Mucosa of rectum (tissue), 2 donors: ENCODE results near the gene CSTPP1.
"Not testable (repeated sequence)": the region's sequence is repeated elsewhere in the genome, so short reads cannot be mapped to it uniquely, and the experiment has no call there.

Source experiments
- H3K27ac ChIP-seq, 2 donors: one replicate each; pipeline ENCODE4 v1.7.0; 2013; ENCODE audit warnings: inconsistent platforms in 2 of 2, low read depth in 2 of 2, low read length in 2 of 2
- H3K27me3 ChIP-seq, 2 donors: one replicate each; pipeline ENCODE4 v1.7.0; 2013; ENCODE audit warnings: low read length in 2 of 2; ENCODE audit not compliant: control insufficient read depth in 2 of 2, insufficient read depth in 2 of 2
- H3K36me3 ChIP-seq, 2 donors: one replicate each; pipeline ENCODE4 v1.7.0; 2013; ENCODE audit warnings: low read length in 2 of 2; ENCODE audit not compliant: control insufficient read depth in 2 of 2, insufficient read depth in 2 of 2
- H3K4me1 ChIP-seq, 2 donors: one replicate each; pipeline ENCODE4 v1.7.0; 2013; ENCODE audit warnings: low read length in 2 of 2, mild to moderate bottlenecking in 1 of 2; ENCODE audit not compliant: control insufficient read depth in 2 of 2, insufficient read depth in 2 of 2
- H3K4me3 ChIP-seq, 2 donors: one replicate each; pipeline ENCODE4 v1.7.0; 2013; ENCODE audit warnings: low read length in 2 of 2
- H3K9ac ChIP-seq, 2 donors: one replicate each; pipeline ENCODE4 v1.7.0; 2013; ENCODE audit warnings: low read length in 2 of 2, low read depth in 1 of 2, mild to moderate bottlenecking in 1 of 2
- H3K9me3 ChIP-seq, 2 donors: one replicate each; pipeline ENCODE4 v1.7.0; 2013; ENCODE audit warnings: low read length in 2 of 2; ENCODE audit not compliant: control insufficient read depth in 2 of 2
- donor health status: healthy.
- donor health status: Normal muscosa, but diverticular disease.

CSTPP1 gene

GRCh38 chr11:47186076-47186699 lies 249.6 kb downstream of the CSTPP1 start, which contains the start of gene PACSIN3:
Gene PACSIN3, minus strand, starts transcription at chr11:47186434. Its CDS starts 3,707 bp downstream, at chr11:47182727.
- Histone ChIP-seq H3K9me3 (no peaks in the 10 kb centered on the region), H3K9ac (peak within 1 kb of the TSS; percentile 17 to 48), H3K27ac (peak within 1 kb of the TSS; percentile 41 to 63), H3K36me3 (no peaks in the 10 kb centered on the region), H3K27me3 (peaks cover 5 to 28% of the 10 kb centered on the region in 2 donors), H3K4me3 (peak within 1 kb of the TSS; percentile 57), H3K4me1 (peaks cover 15 to 16% of the 10 kb centered on the region in 2 donors)

GRCh38 chr11:47186700-47187695 lies 250.4 kb downstream of the CSTPP1 start:
- H3K4me1 ChIP-seq: peaks cover 15 to 16% of the 10 kb centered on the region in 2 donors
- peak overlapping the region; percentile 44 to 57 for H3K4me3 ChIP-seq
- H3K9ac ChIP-seq: no peak overlapping the region
- H3K27ac ChIP-seq: peak overlapping the region; percentile 41 to 63
- H3K36me3 ChIP-seq: no peaks in the 10 kb centered on the region
- H3K9me3 ChIP-seq: no peaks in the 10 kb centered on the region
- peaks cover 5 to 28% of the 10 kb centered on the region in 2 donors for H3K27me3 ChIP-seq

GRCh38 chr11:47187723-47188122 lies 251.2 kb downstream of the CSTPP1 start:
- no peaks in the 10 kb centered on the region for H3K9me3 ChIP-seq
- H3K9ac ChIP-seq: no peak overlapping the region
- H3K27ac ChIP-seq: peak overlapping the region in 1 of 2 donors; percentile 63
- peaks cover 15 to 16% of the 10 kb centered on the region in 2 donors for H3K4me1 ChIP-seq
- no peaks in the 10 kb centered on the region for H3K36me3 ChIP-seq
- H3K4me3 ChIP-seq: no peak overlapping the region
- H3K27me3 ChIP-seq: peaks cover 5 to 28% of the 10 kb centered on the region in 2 donors

GRCh38 chr11:47188259-47188658 lies 251.7 kb downstream of the CSTPP1 start:
- H3K36me3 ChIP-seq: no peaks in the 10 kb centered on the region
- no peak overlapping the region for H3K27ac ChIP-seq
- H3K9me3 ChIP-seq: no peaks in the 10 kb centered on the region
- H3K4me1 ChIP-seq: peaks cover 15 to 16% of the 10 kb centered on the region in 2 donors
- H3K9ac ChIP-seq: no peak overlapping the region
- H3K27me3 ChIP-seq: peaks cover 5 to 28% of the 10 kb centered on the region in 2 donors
- H3K4me3 ChIP-seq: no peak overlapping the region

- no peak overlapping the region for H3K4me3 ChIP-seq
- no peak overlapping the region for H3K27ac ChIP-seq
- peaks cover 15 to 19% of the 10 kb centered on the region in 2 donors for H3K4me1 ChIP-seq
- H3K9me3 ChIP-seq: no peaks in the 10 kb centered on the region
- no peak overlapping the region for H3K9ac ChIP-seq
- peaks cover 5 to 24% of the 10 kb centered on the region in 2 donors for H3K27me3 ChIP-seq
- no peaks in the 10 kb centered on the region for H3K36me3 ChIP-seq
These were observed 252.7 kb downstream of the CSTPP1 start for GRCh38 chr11:47189100-47189834.

- not testable (repeated sequence) for H3K9ac ChIP-seq, H3K4me1 ChIP-seq, H3K9me3 ChIP-seq, H3K4me3 ChIP-seq, H3K27ac ChIP-seq, H3K36me3 ChIP-seq
- H3K27me3 ChIP-seq: peaks cover 0 to 13% of the 10 kb centered on the region in 2 donors
These were observed 254.6 kb downstream of the CSTPP1 start for GRCh38 chr11:47191137-47191536.

- Histone ChIP-seq H3K4me3 (no peak overlapping the region), H3K27ac (no peak overlapping the region), H3K9me3 (no peaks in the 10 kb centered on the region), H3K36me3 (no peaks in the 10 kb centered on the region), H3K27me3 (peaks cover 0 to 10% of the 10 kb centered on the region in 2 donors), H3K9ac (no peak overlapping the region), H3K4me1 (peaks cover 3 to 6% of the 10 kb centered on the region in 2 donors)
These were observed 255.6 kb downstream of the CSTPP1 start for GRCh38 chr11:47192111-47192510.

- not testable (repeated sequence) for H3K4me1 ChIP-seq, H3K9me3 ChIP-seq, H3K36me3 ChIP-seq, H3K27me3 ChIP-seq, H3K9ac ChIP-seq, H3K4me3 ChIP-seq, H3K27ac ChIP-seq
These were observed 261.6 kb downstream of the CSTPP1 start for GRCh38 chr11:47198161-47198560.

- Histone ChIP-seq H3K9ac (no peak overlapping the region), H3K27me3 (no peaks in the 10 kb centered on the region), H3K27ac (no peak overlapping the region), H3K36me3 (no peaks in the 10 kb centered on the region), H3K4me3 (no peak overlapping the region), H3K4me1 (no peaks in the 10 kb centered on the region), H3K9me3 (no peaks in the 10 kb centered on the region)
These were observed 264.5 kb downstream of the CSTPP1 start for GRCh38 chr11:47201015-47201414.
